ENCODE results near the gene TMEM89.

The TMEM89 gene, protein sequence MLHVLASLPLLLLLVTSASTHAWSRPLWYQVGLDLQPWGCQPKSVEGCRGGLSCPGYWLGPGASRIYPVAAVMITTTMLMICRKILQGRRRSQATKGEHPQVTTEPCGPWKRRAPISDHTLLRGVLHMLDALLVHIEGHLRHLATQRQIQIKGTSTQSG

DNA sequence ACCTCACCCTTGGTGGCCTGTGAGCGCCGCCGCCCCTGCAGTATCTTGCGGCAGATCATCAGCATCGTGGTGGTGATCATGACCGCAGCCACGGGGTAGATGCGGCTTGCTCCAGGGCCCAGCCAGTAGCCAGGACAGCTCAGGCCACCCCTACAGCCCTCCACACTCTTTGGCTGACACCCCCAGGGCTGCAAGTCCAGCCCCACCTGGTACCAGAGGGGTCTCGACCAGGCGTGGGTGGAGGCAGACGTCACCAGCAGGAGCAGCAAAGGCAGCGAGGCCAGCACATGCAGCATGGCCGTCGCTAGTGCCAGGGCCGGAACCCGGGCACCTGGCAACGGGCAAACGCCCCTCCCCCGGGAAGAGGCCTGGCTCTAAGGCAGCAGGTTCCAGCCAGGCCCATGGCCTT, at the start of gene TMEM89:
Gene TMEM89, minus strand, starts transcription at position 309 of the 409 bp plus-strand sequence. Its CDS starts 13 bp downstream, at position 296.
- DNase-seq (ENCODE audit: low read depth): no peak

- no peak for DNase-seq (ENCODE audit: low read depth)
Observed at GRCh38 chr3:48664929-48665328, 43.4 kb upstream of the TMEM89 start.

GRCh38 chr3:48664313-48664644, 42.7 kb upstream of the TMEM89 start:
- no peak for DNase-seq (ENCODE audit: low read depth)

GRCh38 chr3:48663489-48664312, 42.1 kb upstream of the TMEM89 start:
- DNase-seq (ENCODE audit: low read depth): peak; percentile 58

DNA sequence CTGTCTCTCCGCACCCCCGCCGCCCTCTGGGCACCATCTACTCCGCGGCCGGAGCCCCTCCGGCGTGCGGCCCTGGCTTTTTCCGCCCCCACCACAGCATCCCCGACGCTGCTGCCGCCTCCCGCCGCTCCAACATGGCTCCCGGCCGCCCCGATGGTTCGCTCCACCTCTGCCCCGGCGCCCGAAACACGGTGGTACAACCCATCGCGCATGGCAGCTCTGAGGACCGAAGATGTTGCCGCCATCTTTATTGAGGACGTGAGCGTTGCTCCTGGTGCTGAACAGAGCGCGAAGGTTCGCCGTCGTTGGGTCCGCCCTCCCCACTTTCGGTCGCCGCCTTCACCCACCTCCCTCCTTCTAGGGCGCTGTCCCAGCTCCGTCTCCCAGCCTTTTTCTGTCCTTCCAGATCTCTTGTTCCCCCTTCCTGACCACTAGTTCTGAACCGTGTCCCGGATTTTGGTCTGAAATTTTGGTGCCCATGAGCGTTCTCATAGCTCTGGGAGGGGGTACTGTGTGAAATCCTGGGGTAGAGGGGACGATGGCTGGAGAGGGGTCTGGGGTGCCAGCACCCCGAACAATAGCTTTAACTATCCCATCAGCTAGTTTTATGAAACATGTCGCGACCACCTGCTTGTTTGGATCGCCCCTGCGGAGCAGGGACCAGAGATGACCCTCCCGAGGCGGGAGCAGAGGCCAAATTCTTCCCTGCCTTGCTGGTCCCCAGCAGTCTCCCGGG, 41.4 kb upstream of the TMEM89 start, which contains the start of gene CELSR3:
Gene CELSR3, minus strand, starts transcription at position 134 of the 736 bp plus-strand sequence. CDS start 252 bp downstream, outside the sequence.
- no peak for DNase-seq (ENCODE audit: low read depth)

GRCh38 chr3:48662145-48662752, 40.7 kb upstream of the TMEM89 start:
- no peak for DNase-seq (ENCODE audit: low read depth)

GRCh38 chr3:48661501-48662144, 40.1 kb upstream of the TMEM89 start:
- peak; percentile 54 for DNase-seq (ENCODE audit: low read depth)

GRCh38 chr3:48660800-48661400, 39.3 kb upstream of the TMEM89 start:
- DNase-seq (ENCODE audit: low read depth): no peak

DNA sequence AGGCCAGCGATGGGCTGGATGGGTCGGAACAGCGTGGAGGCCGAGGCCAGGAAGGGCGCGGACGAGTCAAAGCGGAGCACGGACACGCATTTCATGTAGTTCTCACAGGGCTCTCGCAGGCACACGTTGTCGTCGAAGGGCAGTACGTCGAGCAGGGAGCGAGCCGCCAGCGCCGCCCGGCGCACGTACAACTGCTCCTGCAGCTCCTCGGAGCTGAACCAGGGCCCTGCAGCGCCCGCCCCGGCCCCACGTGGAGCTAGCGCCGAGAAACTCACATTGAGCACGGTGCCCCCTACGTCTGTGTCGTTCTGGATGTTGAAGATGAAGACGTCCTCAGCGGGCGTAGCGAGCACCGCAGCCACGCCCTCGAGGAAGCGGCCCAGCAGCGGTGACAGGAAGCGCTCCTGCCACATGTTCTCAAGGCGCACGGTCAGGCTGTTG, 35.3 kb upstream of the TMEM89 start:
- no peak for DNase-seq (ENCODE audit: low read depth)

DNA sequence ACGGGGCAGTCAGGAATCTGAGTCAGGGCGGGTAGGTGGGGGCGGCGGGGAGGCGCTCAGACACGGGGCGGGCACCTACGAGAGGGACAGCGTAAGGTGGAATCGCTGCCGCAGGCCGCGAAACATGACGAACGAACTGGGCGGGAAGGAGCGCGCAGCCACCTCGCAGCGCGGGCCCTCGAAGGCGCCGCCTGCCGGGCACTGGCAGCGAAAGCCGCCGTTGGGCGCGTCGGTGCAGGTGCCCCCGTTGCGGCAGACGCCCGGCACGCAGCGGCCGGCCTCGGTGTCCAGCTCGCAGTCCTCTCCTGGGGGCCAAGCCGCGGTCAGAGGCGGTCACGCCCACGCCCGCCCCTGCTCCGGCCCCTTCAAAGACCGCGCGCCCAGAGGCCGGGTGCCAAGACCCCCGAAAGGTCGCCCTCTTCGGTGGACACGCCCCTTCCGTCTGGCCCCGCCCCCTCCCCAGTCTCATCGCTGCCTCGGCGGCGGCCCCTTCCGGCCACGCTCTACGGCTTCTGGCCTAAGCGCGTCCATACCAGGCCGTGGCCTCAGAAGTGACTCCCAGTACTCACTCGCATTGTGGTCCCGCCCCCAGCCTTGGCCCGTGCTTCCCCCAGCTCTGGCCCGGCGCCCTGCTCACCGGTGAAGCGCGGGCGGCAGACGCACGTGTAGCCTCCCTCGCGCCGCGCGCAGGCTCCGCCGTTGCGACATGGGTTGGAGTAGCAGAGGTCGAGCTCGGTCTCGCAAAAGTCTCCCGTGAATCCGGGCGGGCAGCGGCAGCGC, 34.7 kb upstream of the TMEM89 start:
- DNase-seq (ENCODE audit: low read depth): peak; percentile 78

DNA sequence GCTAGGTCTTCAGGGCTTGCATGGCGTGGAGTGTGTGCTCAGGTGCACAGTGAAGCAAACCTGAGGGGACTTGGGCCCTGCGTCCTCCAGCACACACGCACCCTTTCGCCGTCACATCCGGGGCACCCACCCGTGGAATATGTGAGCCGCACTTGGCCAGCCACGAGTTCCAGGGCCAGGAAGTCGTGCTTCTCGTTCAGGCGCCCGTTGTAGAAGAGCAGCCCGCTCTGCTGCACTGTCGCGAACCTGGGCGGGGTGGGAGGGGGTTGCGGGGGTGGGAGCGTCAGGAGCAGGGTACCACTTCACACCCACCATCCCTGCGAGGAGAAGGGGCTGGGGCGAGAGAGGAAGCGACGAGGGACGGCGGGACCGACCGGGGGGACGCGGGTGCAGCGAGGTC, 34.0 kb upstream of the TMEM89 start:
- DNase-seq (ENCODE audit: low read depth): no peak

DNA sequence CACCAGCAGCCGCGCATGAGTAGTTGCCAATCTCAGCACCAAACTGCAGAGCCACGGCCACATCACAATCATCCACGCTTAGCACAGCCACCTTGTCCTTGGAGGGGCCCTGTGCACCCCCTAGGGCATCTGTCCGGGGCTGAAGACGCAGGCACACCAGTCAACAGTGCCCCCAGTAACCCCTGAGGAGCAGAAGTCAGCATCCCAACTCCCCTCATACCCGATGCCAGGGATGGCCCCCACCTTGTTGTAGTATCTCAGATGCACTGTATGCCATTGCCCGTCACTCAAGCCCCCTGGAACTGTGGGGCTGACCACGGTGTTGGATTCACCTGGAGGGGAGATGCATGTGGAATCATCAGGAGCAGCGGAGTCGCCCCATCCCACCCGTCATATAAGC, 33.5 kb upstream of the TMEM89 start:
- DNase-seq (ENCODE audit: low read depth): no peak

DNA sequence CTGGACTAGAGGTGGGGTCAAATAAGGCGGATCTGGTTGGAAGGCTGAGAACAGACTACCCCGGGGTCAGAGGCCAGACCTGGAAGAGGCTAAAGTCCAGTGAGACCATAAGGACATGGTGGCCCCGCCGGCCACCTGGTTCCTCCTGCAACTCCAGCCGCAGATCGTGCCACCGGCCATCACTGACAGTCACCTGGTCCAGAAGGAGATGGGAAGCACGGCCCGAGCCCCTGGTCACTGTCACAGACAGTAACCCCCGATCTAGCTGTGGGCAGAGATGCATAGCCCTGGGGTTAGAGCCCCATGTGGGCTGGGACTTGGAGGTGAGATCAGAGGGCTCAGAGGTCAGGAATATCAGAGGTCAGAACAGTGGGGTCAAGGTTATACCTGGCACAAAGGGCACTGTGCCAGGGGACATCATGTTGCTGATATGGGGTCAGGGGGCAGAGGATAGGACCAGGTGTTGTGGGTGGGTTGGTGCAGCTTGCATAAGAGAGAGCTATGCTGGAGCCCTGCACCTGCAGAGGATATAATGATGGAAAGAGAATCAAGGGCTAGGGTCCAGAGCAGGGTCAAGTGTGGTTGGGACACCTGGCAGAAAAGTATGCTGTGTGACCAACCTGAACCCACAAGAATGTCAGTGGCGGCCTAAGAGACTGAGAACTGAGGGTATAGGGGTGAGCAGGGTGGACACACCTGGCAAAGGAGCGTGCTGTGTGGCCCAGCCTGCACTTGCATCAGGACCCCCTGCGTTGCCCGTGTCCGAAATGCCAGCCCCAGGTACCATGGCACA, 31.6 kb upstream of the TMEM89 start:
- DNase-seq (ENCODE audit: low read depth): no peak

- no peak for DNase-seq (ENCODE audit: low read depth)
Observed at GRCh38 chr3:48651771-48652170, 30.2 kb upstream of the TMEM89 start.

DNA sequence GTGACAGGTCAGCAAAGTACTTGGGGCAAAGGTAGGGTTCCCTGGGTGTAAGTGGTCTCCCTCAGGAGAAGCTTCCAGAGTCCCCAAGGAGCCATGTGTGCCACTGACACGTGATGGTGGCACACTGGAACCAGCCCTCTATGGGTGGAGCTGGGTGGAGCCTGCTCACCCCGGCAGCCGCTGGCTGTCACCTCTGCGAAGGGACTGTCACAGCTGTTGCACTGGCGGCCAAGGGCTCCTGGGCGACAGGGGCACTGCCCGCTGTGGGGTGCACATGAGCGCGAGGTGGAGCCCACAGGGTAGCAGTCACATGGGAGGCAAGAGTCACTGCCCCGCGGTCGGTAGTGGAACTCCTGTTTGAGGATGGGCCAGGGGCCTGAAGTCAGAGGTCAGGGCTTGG, 29.2 kb upstream of the TMEM89 start:
- no peak for DNase-seq (ENCODE audit: low read depth)

GRCh38 chr3:48648188-48648850, 26.8 kb upstream of the TMEM89 start:
- DNase-seq (ENCODE audit: low read depth): no peak

GRCh38 chr3:48647714-48648113, 26.1 kb upstream of the TMEM89 start:
- no peak for DNase-seq (ENCODE audit: low read depth)

GRCh38 chr3:48644898-48645760, 23.6 kb upstream of the TMEM89 start:
- no peak for DNase-seq (ENCODE audit: low read depth)
